HL-60 (cell line): Measurements from ENCODE around the gene TLL1.

Source experiments
- GABPA ChIP-seq: IDR thresholded peaks from 2 replicates; pipeline ENCODE4 v1.6.1; 2012; ENCODE audit warnings: low read depth
- POLR2AphosphoS5 ChIP-seq: IDR thresholded peaks from 2 replicates; pipeline ENCODE4 v1.6.1; 2012; ENCODE audit warnings: low read depth
- SPI1 ChIP-seq: IDR thresholded peaks from 2 replicates; pipeline ENCODE4 v1.6.1; 2012; ENCODE audit warnings: low read depth, mild to moderate bottlenecking, borderline replicate concordance
- TF ChIP-seq, protein P1 (sequence below): IDR thresholded peaks from one replicate; pipeline ENCODE4 v1.5.1; 2011; ENCODE audit warnings: low read length, control low read depth, inconsistent platforms; ENCODE audit not compliant: insufficient read depth
- TF ChIP-seq, protein P2 (sequence below): IDR thresholded peaks from 2 replicates; pipeline ENCODE4 v1.6.1; 2012; ENCODE audit warnings: low read depth; ENCODE audit not compliant: insufficient replicate concordance

- TF ChIP-seq, protein P1, sequence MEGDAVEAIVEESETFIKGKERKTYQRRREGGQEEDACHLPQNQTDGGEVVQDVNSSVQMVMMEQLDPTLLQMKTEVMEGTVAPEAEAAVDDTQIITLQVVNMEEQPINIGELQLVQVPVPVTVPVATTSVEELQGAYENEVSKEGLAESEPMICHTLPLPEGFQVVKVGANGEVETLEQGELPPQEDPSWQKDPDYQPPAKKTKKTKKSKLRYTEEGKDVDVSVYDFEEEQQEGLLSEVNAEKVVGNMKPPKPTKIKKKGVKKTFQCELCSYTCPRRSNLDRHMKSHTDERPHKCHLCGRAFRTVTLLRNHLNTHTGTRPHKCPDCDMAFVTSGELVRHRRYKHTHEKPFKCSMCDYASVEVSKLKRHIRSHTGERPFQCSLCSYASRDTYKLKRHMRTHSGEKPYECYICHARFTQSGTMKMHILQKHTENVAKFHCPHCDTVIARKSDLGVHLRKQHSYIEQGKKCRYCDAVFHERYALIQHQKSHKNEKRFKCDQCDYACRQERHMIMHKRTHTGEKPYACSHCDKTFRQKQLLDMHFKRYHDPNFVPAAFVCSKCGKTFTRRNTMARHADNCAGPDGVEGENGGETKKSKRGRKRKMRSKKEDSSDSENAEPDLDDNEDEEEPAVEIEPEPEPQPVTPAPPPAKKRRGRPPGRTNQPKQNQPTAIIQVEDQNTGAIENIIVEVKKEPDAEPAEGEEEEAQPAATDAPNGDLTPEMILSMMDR: peak; percentile 50
- TF ChIP-seq GABPA (no peak), POLR2AphosphoS5 (no peak), SPI1 (no peak)
- TF ChIP-seq, protein P2, sequence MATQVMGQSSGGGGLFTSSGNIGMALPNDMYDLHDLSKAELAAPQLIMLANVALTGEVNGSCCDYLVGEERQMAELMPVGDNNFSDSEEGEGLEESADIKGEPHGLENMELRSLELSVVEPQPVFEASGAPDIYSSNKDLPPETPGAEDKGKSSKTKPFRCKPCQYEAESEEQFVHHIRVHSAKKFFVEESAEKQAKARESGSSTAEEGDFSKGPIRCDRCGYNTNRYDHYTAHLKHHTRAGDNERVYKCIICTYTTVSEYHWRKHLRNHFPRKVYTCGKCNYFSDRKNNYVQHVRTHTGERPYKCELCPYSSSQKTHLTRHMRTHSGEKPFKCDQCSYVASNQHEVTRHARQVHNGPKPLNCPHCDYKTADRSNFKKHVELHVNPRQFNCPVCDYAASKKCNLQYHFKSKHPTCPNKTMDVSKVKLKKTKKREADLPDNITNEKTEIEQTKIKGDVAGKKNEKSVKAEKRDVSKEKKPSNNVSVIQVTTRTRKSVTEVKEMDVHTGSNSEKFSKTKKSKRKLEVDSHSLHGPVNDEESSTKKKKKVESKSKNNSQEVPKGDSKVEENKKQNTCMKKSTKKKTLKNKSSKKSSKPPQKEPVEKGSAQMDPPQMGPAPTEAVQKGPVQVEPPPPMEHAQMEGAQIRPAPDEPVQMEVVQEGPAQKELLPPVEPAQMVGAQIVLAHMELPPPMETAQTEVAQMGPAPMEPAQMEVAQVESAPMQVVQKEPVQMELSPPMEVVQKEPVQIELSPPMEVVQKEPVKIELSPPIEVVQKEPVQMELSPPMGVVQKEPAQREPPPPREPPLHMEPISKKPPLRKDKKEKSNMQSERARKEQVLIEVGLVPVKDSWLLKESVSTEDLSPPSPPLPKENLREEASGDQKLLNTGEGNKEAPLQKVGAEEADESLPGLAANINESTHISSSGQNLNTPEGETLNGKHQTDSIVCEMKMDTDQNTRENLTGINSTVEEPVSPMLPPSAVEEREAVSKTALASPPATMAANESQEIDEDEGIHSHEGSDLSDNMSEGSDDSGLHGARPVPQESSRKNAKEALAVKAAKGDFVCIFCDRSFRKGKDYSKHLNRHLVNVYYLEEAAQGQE: no peak
These were observed 219.0 kb downstream of the TLL1 start for GRCh38 chr4:166091912-166092510.
